Skin of body (tissue), 2 donors: ENCODE measurements around the gene GPSM3. TPM values are rescaled to one million over a fixed set of nuclear protein-coding genes. Genes with fewer than 3 reads are reported as not detected.
"Not testable (repeated sequence)": the region's sequence is repeated elsewhere in the genome, so short reads cannot be mapped to it uniquely, and the experiment has no call there.

ENCODE experiments used
- DNase-seq: peaks from one replicate; lab custom pipeline; 2025; lab: John Stamatoyannopoulos, UW
- total RNA-seq: library from RNA; depleted of rRNA; stranded (reverse); fragments of >200 nt; gene quantifications from one replicate; pipeline ENCODE4 v1.2.3, GENCODE V29; 2014

The GPSM3 gene
- total RNA-seq, 1 donor from 2014 or later = 4.1 TPM

DNA sequence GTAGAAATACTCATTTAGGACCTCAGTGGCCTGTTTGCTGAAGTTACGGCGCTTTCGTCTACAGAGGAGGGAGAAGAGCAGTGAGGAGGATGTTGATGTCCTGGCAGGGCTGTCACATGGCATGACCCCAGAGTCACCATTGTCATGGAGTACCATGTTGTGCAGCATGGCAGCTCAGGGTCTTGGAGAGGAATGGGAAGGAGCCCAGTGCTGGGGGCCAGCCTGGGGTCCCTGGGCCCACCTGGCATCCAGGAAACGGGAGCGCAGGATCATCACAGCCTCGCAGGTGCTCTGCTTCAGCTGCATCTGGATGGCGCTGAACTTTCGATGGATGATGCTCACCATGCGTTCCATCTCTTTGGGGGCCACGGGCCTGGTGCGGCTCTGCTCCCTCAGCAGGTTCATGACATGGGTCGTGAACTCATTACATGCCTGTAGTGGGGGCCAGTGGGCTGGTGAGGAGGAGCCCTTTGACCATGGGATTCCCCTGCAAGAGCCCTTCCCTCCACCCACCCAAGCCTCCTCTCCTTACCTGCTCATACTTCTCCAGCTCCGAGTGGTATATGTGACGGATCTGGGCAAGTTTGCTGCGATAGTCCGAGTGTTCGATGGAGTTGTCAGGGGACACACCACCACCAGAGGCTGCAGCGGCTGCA, 4.6 kb downstream of the GPSM3 start:
- DNase-seq = not testable (repeated sequence)

DNA sequence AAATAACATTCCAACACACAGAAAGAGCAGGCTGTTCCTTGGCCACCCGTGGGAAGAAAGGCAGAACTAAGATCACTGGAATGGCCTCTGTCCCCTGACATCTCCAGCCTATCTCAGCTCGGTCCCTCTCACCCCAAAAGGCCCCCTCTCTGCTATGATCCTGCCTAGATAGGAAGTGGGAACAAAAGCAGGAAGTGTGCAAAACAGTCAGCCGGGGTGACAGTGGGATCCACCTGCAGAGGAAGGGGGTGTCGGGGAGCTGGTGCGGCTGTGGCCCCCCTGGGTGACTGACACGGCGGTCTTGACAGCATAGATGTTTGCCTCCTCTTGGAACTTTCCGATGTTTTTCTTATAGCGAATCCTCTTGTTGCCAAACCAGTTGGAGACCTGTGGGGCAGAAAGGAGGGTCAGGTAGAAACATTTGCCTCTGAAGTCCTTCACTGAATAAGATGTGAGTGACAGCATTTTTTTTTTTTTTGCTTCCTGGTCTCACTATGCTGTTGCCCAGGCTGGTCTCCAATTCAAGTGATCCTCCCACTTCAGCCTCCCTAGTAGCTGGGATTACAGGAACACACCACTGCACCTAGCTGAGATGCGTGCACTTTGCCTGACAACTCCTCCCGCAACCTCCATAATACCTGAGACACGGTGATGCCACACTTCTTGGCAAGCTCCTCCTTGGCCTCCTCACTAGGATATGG, 5.3 kb downstream of the GPSM3 start:
- no peak for DNase-seq

DNA sequence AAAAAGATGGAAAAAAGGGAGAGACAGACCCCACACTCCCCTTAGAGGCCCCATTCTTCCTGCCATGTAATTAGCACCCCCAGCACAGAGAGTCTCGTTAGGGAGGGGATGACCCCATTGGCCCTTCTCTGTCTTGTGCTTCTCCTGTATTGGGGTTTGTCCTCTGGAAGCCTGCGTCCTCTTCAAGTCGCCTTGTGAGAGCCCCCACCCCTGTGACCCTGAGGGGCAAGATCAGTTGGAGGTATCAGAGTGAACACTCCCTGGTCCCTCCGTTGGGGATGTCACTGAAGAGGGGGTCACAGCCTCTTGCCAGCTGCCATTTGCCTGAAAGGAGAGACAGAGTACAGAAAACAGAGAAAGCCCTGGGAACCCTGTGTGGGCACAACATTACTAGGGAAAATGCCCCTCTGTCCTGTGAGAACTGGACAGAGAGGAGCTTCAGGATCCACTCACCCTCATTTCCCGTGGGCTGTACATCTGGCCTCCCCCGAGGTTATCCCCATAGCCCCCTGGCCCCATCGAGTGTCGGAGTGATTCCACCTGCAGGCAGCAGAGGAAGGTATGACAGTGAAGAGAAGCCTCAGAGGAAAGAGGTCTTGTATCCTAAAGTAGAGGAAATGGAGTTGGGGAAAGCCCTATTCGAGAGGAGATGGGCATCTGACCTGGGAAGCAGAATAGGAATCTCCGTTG, 6.1 kb downstream of the GPSM3 start:
- not testable (repeated sequence) for DNase-seq

- not testable (repeated sequence) for DNase-seq
These were observed 6.7 kb downstream of the GPSM3 start for GRCh38 chr6:32185681-32186131.

GRCh38 chr6:32184084-32184640, 8.3 kb downstream of the GPSM3 start, which contains the start of gene AGER:
AGER (minus strand) TSS chr6:32184253; CDS start chr6:32184222, 31 bp downstream.
- DNase-seq = no peak

DNA sequence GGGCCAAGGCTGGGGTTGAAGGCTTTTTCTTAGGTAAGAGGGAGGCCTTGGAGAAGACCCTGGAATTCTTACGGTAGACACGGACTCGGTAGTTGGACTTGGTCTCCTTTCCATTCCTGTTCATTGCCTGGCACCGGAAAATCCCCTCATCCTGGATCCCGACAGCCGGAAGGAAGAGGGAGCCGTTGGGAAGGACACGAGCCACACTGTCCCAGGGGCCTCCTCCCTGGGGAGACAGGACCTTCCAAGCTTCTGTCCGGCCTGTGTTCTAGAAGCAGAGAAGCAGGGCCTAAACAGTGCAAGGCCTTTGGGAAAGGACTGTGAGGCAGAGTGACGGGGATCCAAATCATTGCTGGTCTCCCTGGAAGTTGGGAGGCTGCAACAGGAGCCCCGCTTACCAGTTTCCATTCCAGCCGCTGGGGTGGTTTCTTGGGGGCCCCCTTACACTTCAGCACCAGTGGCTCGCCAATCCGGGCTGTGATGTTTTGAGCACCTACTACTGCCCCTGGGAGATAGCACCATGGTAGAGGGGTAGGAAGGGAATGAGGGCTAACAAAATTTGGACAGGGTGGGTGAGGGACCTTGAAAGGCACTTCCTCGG, 8.9 kb downstream of the GPSM3 start:
- no peak for DNase-seq

DNA sequence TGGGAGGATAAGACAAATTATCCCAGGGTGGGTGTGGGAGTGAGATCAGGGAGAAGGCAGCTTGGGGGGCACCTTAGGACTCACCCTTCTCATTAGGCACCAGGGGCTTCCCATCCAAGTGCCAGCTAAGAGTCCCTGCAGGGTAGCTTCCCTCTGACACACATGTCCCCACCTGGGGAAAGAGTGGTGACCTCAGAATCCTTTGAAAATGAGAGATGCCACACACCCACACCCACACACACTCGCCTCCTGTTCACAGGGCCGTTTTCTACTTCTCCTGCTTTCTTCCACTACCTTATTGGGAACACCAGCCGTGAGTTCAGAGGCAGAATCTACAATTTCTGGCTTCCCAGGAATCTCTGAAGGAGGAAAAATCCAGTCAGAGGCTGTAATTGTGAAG, 9.4 kb downstream of the GPSM3 start:
- DNase-seq = no peak

- DNase-seq = no peak
These were observed 9.9 kb downstream of the GPSM3 start for GRCh38 chr6:32182555-32182981.

DNA sequence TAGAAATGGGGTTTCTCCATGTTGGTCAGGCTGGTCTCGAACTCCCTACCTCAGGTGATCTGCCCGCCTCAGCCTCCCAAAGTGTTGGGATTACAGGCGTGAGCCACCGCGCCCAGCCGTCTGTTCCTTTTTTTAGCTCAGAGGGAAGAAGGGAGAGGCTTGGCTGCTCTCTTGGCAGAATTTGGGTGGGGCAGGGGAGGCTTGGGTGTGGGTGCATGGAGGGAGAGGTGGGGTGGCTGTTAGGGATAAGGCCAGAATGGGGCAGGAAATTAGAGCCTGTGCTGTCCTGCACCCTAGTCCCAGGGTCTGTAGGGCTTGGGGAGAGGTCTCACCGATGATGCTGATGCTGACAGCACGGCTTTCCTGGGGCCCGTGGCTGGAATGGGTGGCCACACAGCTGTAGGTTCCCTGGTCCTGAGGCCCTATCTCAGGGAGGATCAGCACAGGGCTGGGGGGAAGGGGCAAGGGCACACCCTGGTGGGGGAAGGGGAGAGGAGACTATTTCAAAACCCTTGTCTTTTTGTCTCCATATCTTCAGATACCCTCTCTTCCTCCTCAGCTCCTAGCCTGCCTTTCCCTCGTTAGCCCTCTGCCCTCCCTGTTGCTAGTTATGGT, 10.4 kb downstream of the GPSM3 start:
- no peak for DNase-seq

DNA sequence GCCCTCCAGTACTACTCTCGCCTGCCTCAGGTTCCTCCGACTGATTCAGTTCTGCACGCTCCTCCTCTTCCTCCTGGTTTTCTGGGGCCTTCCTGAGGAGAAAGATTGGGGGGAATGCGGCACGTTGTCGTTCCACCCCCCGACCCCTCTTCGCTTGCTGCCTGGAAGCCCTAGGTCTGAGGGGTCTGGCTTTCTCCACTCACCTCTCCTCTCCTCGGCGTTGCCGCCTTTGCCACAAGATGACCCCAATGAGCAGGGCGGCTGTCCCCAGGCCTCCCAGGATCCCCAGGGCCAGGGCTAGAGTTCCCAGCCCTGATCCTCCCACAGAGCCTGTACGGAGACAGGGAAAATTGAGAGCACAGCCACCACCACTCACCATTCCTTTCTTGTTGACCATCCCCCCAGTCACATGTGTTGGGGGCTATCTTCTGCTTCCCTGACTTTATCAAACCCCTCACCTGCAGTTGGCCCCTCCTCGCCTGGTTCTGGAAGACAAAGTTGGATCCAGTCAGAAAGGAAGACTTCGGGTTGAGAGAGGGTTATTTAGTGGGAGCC, 11.2 kb downstream of the GPSM3 start:
- DNase-seq = no peak

DNA sequence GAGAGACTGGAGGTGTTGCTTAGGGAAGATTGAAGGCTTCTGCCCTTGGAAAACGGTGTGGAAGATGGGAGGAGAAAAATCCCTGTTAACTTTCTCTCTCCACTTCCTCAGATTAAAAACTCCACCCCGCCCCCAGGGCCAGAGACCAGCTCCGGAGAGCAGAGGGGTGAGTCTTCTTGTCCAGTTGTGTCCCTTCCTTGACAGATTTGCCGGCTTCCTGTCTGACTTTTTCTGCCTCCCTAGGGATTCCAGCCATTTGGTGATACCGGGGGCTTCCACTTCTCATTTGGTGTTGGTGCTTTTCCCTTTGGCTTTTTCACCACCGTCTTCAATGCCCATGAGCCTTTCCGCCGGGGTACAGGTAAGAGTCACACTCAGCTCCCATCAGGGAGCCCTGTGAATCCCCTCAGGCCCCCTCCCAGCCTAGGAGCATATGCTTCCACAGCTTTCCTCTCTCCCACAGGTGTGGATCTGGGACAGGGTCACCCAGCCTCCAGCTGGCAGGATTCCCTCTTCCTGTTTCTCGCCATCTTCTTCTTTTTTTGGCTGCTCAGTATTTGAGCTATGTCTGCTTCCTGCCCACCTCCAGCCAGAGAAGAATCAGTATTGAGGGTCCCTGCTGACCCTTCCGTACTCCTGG, 12.6 kb downstream of the GPSM3 start:
- no peak for DNase-seq

DNA sequence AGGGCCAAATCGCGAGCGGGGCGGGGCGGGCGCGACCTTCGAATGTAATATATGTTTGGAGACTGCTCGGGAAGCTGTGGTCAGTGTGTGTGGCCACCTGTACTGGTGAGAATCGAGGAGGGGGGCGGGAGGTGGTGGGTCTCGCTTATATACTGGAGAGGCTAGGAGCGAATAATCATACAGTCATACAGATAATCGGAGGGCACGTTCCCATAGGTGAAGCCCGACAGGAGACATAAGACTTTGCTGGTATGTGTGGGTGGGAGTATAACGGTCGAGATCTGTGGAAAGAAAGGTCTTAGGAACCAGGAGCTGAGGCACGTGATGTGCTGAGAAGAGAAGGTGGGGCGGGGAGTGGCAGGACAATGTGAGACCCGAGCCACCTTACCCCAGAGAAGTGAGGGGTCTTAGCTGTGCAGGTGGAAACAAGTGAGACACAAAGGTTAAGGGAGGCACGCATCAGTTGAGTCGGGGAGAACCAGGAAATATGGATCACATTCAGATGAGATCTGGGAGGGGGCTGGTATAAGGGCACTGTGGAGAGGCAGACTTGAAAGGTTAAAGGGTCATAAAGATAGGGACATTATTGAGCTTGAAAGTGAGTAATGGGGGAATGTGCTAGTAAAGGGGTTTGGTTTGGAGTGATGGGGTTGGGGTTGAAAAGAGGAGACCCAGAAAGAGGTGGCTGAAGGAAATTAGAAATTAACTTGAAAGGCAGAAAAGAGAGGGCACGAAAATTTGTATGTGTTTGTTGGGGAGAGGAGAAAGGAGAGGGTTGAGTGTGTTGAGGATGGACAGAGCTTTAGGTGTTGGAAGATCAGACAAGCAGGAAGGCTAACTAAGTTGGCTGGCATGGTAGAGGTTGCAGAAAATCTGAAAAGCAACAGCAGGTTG, 13.6 kb downstream of the GPSM3 start:
- no peak for DNase-seq

DNA sequence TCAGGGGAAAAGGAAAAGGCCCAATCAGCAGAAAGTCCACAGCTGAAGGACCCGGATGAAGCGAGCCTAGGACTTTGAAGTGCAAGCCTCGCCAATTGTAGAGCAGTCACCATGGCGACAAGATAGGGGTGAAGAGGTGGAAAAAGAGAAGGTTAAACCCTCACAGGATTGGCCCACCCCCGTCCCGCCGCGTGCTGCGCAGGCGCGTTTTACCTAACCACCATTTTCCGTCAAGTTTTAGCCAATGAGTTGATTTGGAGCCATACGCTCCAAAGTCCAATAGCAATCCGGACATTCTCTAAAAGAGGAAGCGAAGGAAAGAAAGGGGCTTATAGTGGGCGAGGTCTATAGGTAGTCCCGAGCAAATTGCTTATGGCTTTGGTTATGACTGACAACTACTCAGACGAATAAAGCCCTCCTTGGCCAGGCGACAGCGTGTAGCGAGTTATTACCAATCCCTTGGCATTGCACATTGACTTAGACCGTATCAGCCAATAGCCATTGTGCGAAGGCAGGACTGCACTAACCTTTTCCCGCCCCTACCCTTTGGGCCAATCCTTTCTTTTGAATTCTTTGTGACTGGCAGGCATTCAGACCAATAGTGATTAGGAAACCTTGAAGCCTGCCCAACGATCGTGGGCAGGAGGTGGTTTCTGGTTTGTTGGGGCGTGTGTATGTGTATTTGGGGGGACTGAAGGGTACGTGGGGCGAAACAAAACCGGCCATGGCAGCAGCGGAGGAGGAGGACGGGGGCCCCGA, 14.5 kb downstream of the GPSM3 start, which contains the start of gene RNF5:
RNF5 (plus strand) TSS at position 618 of the 759 bp plus-strand sequence; CDS start at position 725, 107 bp downstream.
- peak; percentile 100 for DNase-seq

DNA sequence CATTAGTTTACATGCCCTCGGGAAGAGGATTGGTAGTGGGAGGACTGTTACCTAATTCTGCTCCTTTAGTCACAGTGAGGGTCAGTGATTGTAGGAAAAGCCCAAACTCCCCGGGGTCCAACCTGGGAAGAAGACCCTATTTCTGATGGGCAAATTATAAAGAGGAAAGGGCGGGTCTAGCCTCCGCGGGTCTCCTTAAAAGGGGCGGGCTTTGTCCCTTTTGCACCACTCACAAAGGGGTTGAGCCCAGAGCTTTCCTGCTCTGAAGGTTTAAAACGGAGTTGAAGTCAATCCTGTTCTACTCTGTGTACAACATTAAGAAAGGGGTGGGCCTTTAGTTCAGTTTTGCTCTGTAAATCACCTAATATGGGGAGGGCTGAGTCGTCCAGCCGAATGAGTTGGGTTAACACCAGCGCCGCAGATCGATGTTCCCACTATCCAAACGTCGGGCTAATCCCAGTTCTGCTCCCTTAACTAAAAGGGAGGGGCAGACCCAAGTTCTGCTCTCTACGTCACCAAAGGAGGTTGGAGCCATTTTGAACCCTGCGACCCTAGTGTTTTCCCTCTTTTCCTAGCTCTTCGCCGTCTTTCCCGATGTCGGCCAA, 15.2 kb downstream of the GPSM3 start:
- DNase-seq = no peak

DNA sequence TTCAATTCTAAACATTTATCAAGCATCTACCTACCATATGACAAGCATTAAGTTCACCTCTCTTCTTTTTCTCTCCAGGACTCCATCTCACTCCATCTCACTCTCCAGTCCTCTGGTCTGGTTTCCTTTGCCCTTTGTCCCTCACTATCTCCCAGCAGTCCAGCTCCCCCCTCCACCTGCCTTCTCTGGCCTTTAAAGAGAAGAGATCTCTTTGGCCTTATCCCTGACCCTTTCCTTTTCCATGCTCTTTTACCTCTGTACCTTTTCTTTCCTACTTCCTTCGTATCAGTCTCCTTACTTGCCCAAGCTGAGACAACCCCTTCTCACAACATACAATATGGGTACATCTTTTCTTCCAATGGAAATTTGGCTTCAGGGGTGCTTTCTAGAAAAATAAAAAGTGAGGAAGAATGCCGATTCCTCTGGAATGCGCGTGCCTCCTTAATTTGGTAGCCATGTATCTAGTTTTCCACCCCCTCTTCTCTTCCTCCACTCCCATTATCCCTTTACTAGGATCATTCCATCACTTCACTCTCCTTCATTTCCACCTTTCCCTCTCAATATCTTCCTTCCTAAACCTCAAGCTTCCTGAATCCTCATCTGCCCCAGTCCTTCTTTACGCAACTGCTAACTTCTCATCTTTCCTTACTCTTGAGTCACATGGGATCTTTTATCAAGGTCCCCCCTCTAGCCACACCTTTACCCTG, 15.8 kb downstream of the GPSM3 start:
- no peak for DNase-seq

DNA sequence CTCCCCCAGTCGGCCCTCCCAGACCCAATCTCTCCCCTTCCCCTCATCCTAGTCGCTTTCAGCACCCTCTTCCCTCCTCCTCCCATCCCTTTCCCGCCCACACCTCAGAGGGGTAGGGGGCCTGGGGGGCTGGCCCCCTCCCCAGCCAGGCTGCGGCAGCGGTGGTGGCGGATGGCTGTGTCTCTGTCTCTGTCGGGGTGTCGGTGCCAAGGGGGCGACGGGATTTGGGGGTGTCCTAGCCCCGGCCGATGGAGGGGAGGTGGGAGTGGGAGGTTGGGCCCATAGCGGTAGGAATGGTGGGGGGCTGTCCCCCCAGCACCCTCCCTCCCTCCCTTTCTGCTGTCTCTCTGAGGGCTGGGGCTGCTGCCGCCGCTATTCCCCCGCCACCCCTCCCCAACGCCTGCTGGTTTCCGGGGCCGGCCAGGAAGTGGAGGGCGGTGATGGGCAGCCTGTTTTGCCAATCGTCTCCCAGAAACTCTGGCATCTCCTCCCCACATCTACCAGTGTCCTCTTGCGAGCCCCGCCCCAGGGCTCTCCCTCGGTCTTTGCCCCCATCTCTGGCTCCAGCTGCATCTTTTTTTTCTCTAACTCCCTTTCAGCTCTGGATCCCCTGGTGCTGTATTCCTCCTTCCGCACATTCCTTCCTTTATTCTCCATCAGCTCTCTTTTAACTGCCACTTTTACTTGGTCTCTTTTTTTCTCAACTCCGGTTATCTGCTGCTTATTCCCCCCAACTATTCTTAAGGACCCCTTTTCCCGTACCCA, 16.6 kb downstream of the GPSM3 start, which contains the start of gene AGPAT1:
AGPAT1 (minus strand) TSS at position 374 of the 765 bp plus-strand sequence. CDS start 4,588 bp downstream, outside the sequence.
- peak; percentile 94 for DNase-seq
